ENCODE measurements around the gene CAMSAP2.

GRCh38 chr1:200808846-200809245 lies 70.2 kb downstream of the CAMSAP2 start:
- TF ChIP-seq, protein P1, sequence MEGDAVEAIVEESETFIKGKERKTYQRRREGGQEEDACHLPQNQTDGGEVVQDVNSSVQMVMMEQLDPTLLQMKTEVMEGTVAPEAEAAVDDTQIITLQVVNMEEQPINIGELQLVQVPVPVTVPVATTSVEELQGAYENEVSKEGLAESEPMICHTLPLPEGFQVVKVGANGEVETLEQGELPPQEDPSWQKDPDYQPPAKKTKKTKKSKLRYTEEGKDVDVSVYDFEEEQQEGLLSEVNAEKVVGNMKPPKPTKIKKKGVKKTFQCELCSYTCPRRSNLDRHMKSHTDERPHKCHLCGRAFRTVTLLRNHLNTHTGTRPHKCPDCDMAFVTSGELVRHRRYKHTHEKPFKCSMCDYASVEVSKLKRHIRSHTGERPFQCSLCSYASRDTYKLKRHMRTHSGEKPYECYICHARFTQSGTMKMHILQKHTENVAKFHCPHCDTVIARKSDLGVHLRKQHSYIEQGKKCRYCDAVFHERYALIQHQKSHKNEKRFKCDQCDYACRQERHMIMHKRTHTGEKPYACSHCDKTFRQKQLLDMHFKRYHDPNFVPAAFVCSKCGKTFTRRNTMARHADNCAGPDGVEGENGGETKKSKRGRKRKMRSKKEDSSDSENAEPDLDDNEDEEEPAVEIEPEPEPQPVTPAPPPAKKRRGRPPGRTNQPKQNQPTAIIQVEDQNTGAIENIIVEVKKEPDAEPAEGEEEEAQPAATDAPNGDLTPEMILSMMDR (IDR thresholded peaks at IDR 0.05) = no peak
- no peak for TF ChIP-seq POLR2A (IDR thresholded peaks at IDR 0.05)
